Suprapubic skin (tissue), 4 donors: ENCODE measurements around the gene STX8. TPM values are rescaled to one million over a fixed set of nuclear protein-coding genes. Genes with fewer than 3 reads are reported as not detected.

Experiments
- DNase-seq, 2 donors: peaks; one replicate each; pipeline ENCODE4 v3.0.0-alpha.2; 2019; ENCODE audit warnings: low spot score in 2 of 2
- H3K27ac ChIP-seq: fragments of 200-600 bp; sonication (generic); one replicate; pipeline ENCODE4 v1.5.1; 2019
- H3K27me3 ChIP-seq: fragments of 200-600 bp; sonication (generic); one replicate; pipeline ENCODE4 v1.5.1; 2019
- H3K36me3 ChIP-seq: fragments of 200-600 bp; sonication (generic); one replicate; pipeline ENCODE4 v1.5.1; 2019
- H3K4me1 ChIP-seq: fragments of 200-600 bp; sonication (generic); one replicate; pipeline ENCODE4 v1.5.1; 2019
- H3K4me3 ChIP-seq: fragments of 200-600 bp; sonication (generic); one replicate; pipeline ENCODE4 v1.5.1; 2019; ENCODE audit warnings: mild to moderate bottlenecking
- H3K9me3 ChIP-seq: fragments of 200-600 bp; sonication (generic); one replicate; pipeline ENCODE4 v1.5.1; 2019
- EP300 ChIP-seq: sonication (generic); formaldehyde crosslinking; IDR thresholded peaks from one replicate; pipeline ENCODE4 v1.6.1; 2017; ENCODE audit warnings: antibody characterized with exemption
- POLR2A ChIP-seq, 2 donors: fragments of 450-650 bp; IDR thresholded peaks; one replicate each; pipeline ENCODE4 v1.6.1; 2017; ENCODE audit warnings: antibody characterized with exemption in 2 of 2, mild to moderate bottlenecking in 2 of 2, moderate library complexity in 2 of 2
- POLR2AphosphoS5 ChIP-seq, 3 donors: sonication (generic); formaldehyde crosslinking; IDR thresholded peaks; one replicate each; pipeline ENCODE4 v1.6.1; 2017; ENCODE audit warnings: antibody characterized with exemption in 3 of 3
- WGBS: methylation state at CpG from one replicate; pipeline ENCODE4 v1.1.5; 2018; 5-methylcytosine and 5-hydroxymethylcytosine counted together
- total RNA-seq, 4 donors: library from RNA; depleted of rRNA; stranded (reverse); fragments of >200 nt; gene quantifications; one replicate each; pipeline ENCODE4 v1.1.0, GENCODE V29; 2016
- TF ChIP-seq, protein P1 (sequence below), 2 donors: fragments of 200-600 bp in 1 of 2; fragments of 450-650 bp in 1 of 2; sonication (generic) in 1 of 2; IDR thresholded peaks; one replicate each; pipeline ENCODE4 v1.5.1; 2016 to 2019; ENCODE audit warnings: antibody characterized with exemption in 2 of 2, mild to moderate bottlenecking in 1 of 2, moderate library complexity in 1 of 2

STX8 gene
- total RNA-seq, 4 donors from 2014 or later = 21.5 to 74.0 (median 38.4) TPM

DNA sequence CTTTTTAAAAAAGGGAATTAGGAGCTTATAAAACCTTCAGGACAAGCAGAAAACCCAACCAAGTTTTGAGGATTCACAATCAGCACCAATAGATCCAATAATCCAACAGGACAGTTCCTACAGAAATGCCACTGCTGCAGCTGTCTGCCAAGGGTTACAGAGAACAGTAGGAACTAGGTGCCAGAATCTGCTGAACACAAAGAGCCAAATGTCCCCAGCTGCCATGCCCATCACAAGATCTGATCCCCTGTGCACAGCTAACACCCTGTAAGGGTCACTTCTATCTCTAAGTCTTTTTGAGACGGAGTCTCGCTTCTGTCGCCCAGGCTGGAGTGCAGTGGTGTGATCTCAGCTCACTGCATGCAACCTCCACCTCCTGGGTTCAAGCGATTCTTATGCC lies 262.3 kb downstream of the STX8 start:
- peaks cover 3% of the 10 kb centered on the region for H3K36me3 ChIP-seq
- no peak for TF ChIP-seq POLR2A (IDR thresholded peaks at IDR 0.05)
- no peak for TF ChIP-seq EP300
- TF ChIP-seq, protein P1, sequence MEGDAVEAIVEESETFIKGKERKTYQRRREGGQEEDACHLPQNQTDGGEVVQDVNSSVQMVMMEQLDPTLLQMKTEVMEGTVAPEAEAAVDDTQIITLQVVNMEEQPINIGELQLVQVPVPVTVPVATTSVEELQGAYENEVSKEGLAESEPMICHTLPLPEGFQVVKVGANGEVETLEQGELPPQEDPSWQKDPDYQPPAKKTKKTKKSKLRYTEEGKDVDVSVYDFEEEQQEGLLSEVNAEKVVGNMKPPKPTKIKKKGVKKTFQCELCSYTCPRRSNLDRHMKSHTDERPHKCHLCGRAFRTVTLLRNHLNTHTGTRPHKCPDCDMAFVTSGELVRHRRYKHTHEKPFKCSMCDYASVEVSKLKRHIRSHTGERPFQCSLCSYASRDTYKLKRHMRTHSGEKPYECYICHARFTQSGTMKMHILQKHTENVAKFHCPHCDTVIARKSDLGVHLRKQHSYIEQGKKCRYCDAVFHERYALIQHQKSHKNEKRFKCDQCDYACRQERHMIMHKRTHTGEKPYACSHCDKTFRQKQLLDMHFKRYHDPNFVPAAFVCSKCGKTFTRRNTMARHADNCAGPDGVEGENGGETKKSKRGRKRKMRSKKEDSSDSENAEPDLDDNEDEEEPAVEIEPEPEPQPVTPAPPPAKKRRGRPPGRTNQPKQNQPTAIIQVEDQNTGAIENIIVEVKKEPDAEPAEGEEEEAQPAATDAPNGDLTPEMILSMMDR (IDR thresholded peaks at IDR 0.05) = no peak
- no peaks in the 10 kb centered on the region for H3K27me3 ChIP-seq
- DNase-seq = no peak
- H3K4me1 ChIP-seq = no peaks in the 10 kb centered on the region
- 96% methylated on average over 4 of the region's 4 CpGs for WGBS
- no peaks in the 10 kb centered on the region for H3K9me3 ChIP-seq
- H3K4me3 ChIP-seq = no peak overlapping the region
- H3K27ac ChIP-seq = no peak overlapping the region

DNA sequence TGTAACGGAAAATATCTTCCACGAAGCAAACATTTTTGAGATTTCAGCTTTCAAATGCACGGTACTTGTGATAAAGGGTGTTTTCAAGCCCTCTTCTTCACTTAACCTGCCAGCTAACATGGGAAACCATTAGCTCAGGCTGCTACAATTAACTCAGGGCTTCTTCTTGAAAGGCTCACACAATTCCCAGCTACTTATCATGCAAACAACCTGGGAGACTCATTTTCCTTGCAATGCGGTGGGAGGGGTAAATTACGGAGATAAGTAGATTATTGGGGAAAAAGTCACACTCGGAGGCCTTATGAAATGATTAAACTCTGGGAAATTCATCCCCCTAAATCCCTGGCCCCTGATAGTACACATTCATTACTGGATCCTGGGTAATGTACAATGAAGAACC lies 266.4 kb downstream of the STX8 start:
- Histone ChIP-seq H3K27ac (no peak overlapping the region), H3K27me3 (no peaks in the 10 kb centered on the region), H3K9me3 (no peaks in the 10 kb centered on the region), H3K36me3 (peaks cover 3% of the 10 kb centered on the region), H3K4me3 (no peak overlapping the region), H3K4me1 (no peaks in the 10 kb centered on the region)
- DNase-seq = no peak
- WGBS = 97% methylated on average over 6 of the region's 6 CpGs
- TF ChIP-seq, protein P1 (IDR thresholded peaks at IDR 0.05) = no peak
- TF ChIP-seq POLR2AphosphoS5 (IDR thresholded peaks at IDR 0.05) (no peak), POLR2A (IDR thresholded peaks at IDR 0.05) (no peak), EP300 (no peak)

DNA sequence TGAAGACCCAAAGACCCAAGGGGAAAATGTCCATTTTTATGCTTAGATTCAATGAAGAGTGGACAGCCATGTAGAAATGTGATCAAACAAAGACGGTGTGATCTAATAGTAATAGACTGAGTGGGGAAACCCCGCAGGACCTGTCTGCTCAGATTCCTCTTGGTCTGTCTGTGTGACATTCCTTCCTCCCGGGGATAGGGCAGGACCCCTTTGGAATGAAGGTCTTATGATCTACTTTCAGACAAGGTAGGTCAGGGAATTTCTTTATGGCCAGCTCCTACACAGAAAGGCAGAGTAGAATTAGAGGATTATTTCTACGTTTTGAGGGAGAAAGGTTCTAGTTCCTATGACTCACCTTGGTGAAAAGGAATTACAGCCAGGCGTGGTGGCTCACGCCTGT lies 267.6 kb downstream of the STX8 start:
- Histone ChIP-seq H3K27ac (no peak overlapping the region), H3K9me3 (no peaks in the 10 kb centered on the region), H3K4me1 (no peaks in the 10 kb centered on the region), H3K4me3 (no peak overlapping the region), H3K36me3 (peaks cover 3% of the 10 kb centered on the region), H3K27me3 (no peaks in the 10 kb centered on the region)
- WGBS = 83% methylated on average over 6 of the region's 6 CpGs
- TF ChIP-seq POLR2A (IDR thresholded peaks at IDR 0.05) (no peak), EP300 (no peak)
- TF ChIP-seq, protein P1 (IDR thresholded peaks at IDR 0.05) = no peak
- DNase-seq = no peak

DNA sequence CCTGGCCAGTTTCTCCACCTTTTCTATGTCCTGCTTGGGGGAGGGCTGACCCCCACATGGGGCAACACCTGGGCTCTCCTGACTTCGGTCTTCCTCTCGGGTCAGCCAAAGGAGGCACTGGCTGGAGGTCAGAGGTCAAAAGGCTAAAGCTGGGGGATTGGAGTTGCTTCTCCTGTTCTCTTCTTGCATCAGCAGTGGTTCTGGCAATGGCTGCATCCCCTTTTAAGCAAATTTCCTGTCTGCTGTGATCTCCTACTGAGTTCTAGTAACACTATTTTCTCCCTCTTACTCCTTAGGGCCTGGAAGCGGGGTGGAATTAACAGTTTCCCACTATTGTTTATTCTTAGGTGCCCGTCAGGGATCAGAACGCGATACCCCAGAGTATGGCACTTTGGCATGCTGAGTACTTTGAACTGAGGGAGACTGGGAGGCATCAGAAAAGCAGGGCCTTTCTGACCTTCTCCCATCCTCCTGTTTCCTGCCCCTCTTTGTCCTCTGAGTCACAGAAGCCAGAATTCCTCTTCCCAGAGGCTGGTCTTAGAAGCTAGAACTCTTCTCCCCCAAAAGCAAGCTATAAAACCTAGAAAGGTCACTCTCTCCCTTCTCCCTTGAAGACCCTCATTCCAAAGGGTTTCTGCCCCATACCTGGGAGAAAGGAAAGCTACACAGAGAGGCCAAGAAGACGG lies 268.2 kb downstream of the STX8 start:
- WGBS = 92% methylated on average over 7 of the region's 7 CpGs
- Histone ChIP-seq H3K27ac (no peak overlapping the region), H3K9me3 (no peaks in the 10 kb centered on the region), H3K4me3 (no peak overlapping the region), H3K4me1 (no peaks in the 10 kb centered on the region), H3K36me3 (no peaks in the 10 kb centered on the region), H3K27me3 (no peaks in the 10 kb centered on the region)
- TF ChIP-seq EP300 = no peak
- no peak for TF ChIP-seq POLR2A (IDR thresholded peaks at IDR 0.05)
- TF ChIP-seq POLR2AphosphoS5 (IDR thresholded peaks at IDR 0.05) = no peak
- TF ChIP-seq, protein P1 (IDR thresholded peaks at IDR 0.05) = no peak
- no peak for DNase-seq

DNA sequence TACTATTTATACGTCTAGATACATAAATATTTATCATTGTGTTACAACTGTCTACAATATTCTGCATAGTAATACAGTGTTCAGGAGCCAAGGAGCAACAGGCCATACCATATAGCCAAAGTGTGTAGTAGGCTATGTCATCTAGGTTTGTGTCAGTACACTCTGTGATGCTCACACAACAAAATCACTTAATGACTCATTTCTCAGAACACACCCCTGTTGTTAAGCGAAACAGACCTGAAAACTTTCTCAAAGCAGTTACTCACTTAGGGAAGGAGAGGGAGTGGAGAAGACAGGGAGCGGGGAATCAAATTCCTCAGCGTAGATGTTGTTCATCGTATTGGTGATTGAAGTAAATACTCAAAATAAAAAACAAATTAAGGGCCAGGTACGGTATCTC lies 269.5 kb downstream of the STX8 start:
- 87% methylated on average over 6 of the region's 6 CpGs for WGBS
- DNase-seq = no peak

More for the DNA sequence above, 269.5 kb downstream of the STX8 start:
- no peak overlapping the region for H3K4me3 ChIP-seq
- TF ChIP-seq POLR2AphosphoS5 (IDR thresholded peaks at IDR 0.05) (no peak), EP300 (no peak), POLR2A (IDR thresholded peaks at IDR 0.05) (no peak)
- TF ChIP-seq, protein P1 (IDR thresholded peaks at IDR 0.05) = no peak
- no peaks in the 10 kb centered on the region for H3K36me3 ChIP-seq
- no peaks in the 10 kb centered on the region for H3K4me1 ChIP-seq
- no peak overlapping the region for H3K27ac ChIP-seq
- H3K27me3 ChIP-seq = no peaks in the 10 kb centered on the region
- H3K9me3 ChIP-seq = no peaks in the 10 kb centered on the region
